Panc1 (cell line): ENCODE measurements around the gene UXS1. TPM values are rescaled to one million over a fixed set of nuclear protein-coding genes. Genes with fewer than 3 reads are reported as not detected.

Experiments used
- ATAC-seq: fragments of 200-7000 bp; cut with Tn5 transposase; 2 replicates; pipeline ENCODE4 v1.9.1; 2020; ENCODE audit warnings: mild to moderate bottlenecking, moderate library complexity
- BruUV-seq: library from RNA; stranded (reverse); fragments of 400-500 nt; replicated peaks from 2 replicates; lab custom pipeline; 2021; lab: Mats Ljungman, UMichigan
- CTCF ChIA-PET: fragments of 300-600 bp; sonication (Branson Sonifier 250); formaldehyde crosslinking; loops from one replicate; lab custom pipeline; 2022; ENCODE audit warnings: antibody characterized with exemption; lab: Charles Lee
- POLR2A ChIA-PET: fragments of 300-600 bp; sonication (Branson Sonifier 250); formaldehyde crosslinking; loops from one replicate; lab custom pipeline; 2022; ENCODE audit warnings: antibody characterized with exemption; lab: Charles Lee
- DNase-seq: peaks from one replicate; pipeline ENCODE4 v3.0.0-alpha.2; 2010; ENCODE audit warnings: low read depth, low spot score
- H3K27ac ChIP-seq: 2 replicates; pipeline ENCODE4 v1.5.1; 2011; ENCODE audit warnings: mild to moderate bottlenecking, low read length, inconsistent platforms
- H3K27me3 ChIP-seq: fragments of 200-500 bp; sonication (Bioruptor generic); 2 replicates; pipeline ENCODE4 v1.6.0; 2014; ENCODE audit warnings: low read length, inconsistent platforms; ENCODE audit not compliant: control insufficient read depth, insufficient read depth
- H3K36me3 ChIP-seq: fragments of 200-500 bp; sonication (Bioruptor generic); 2 replicates; pipeline ENCODE4 v1.5.1; 2014; ENCODE audit warnings: inconsistent platforms, mild to moderate bottlenecking, low read length, moderate library complexity; ENCODE audit not compliant: control insufficient read depth, insufficient read depth
- H3K4me1 ChIP-seq: 2 replicates; pipeline ENCODE4 v1.5.1; 2011; ENCODE audit warnings: inconsistent platforms, mild to moderate bottlenecking, low read length, moderate library complexity; ENCODE audit not compliant: control insufficient read depth, insufficient read depth
- H3K4me3 ChIP-seq, 2 experiments: 2 replicates each; pipeline ENCODE4 v1.5.1; 2011 to 2012; ENCODE audit warnings: low read depth in 2 of 2, low read length in 2 of 2, mild to moderate bottlenecking in 2 of 2, inconsistent platforms in 1 of 2, moderate library complexity in 1 of 2
- H3K9me3 ChIP-seq: fragments of 200-500 bp; sonication (Bioruptor generic); 2 replicates; pipeline ENCODE4 v1.5.1; 2014; ENCODE audit warnings: low read depth, mild to moderate bottlenecking, inconsistent platforms, low read length, moderate library complexity; ENCODE audit not compliant: control insufficient read depth, insufficient read depth
- POLR2AphosphoS5 ChIP-seq: IDR thresholded peaks from 2 replicates; pipeline ENCODE4 v1.6.1; 2012; ENCODE audit warnings: mild to moderate bottlenecking, low read depth, low read length, moderate library complexity
- SIN3A ChIP-seq: IDR thresholded peaks from 2 replicates; pipeline ENCODE4 v1.6.1; 2012; ENCODE audit warnings: low read depth, mild to moderate bottlenecking, low read length, moderate library complexity, borderline replicate concordance; ENCODE audit not compliant: insufficient read depth
- TCF7L2 ChIP-seq: IDR thresholded peaks from 2 replicates; pipeline ENCODE4 v1.6.1; 2011; ENCODE audit warnings: mild to moderate bottlenecking, low read depth, low read length, inconsistent platforms
- in situ Hi-C: cut with HindIII; loops from 2 replicates; pipeline ENCODE4 v1.10.0; 2016; ENCODE audit warnings: low sequenced_read_pairs, low pct_unique_long_range_greater_than_20kb
- intact Hi-C: fragments of 100-400 bp; cut with micrococcal nuclease; formaldehyde crosslinking; loops from one replicate; pipeline ENCODE4 v1.10.0; 2022; ENCODE audit not compliant: unreplicated experiment
- total RNA-seq: library from RNA; stranded (reverse); gene quantifications from one replicate; pipeline ENCODE4 v1.2.1, GENCODE V29; 2021; ENCODE audit not compliant: unreplicated experiment
- TF ChIP-seq, protein P1 (sequence below), 2 experiments: IDR thresholded peaks; 2 replicates each; pipeline ENCODE4 v1.6.1; 2011 to 2012; ENCODE audit warnings: low read depth in 2 of 2, control low read depth in 1 of 2, low read length in 1 of 2, mild to moderate bottlenecking in 1 of 2, moderate library complexity in 1 of 2; ENCODE audit not compliant: insufficient read depth in 1 of 2
- TF ChIP-seq, protein P2 (sequence below): fragments of 450-650 bp; IDR thresholded peaks from 2 replicates; pipeline ENCODE4 v1.5.1; 2017; ENCODE audit warnings: mild to moderate bottlenecking

UXS1 gene
- total RNA-seq, 1 experiment from 2014 or later: 72.0 TPM

DNA sequence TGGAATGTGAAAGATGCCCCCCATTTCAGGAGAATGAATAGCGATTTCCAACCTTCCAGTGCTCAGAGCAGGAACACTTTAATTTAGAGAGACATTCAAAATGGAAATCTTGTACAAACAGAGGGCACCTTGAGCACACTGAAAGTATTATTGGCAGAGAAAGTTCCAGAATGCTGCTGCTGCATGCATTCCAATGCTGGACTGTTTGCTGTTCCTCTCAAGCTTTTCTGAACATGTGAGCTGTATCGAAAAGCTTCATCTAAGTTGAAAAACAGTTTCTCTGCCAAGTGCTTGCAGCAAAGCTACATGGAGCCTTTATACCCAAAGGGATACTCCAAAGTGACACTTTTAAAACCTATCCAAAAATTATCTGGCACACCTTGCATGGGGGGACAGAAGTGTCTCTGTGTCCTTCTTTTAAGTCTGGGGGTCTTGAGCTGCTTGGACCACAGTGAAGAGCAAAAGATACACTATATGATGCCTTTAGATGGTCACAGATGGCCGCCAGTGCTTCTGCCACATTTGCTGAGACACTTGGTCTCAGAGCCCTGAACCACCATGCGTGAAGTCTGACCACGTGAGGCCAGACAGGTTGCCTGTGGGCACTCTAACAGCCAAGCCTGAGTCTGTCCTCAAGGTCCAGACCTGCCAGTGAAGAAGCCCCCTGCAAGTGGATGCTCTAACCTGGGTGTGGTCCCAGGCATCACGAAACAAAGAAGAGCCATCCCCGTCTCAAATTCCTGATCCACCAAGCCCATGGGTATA lies 18.8 kb downstream of the UXS1 start:
- H3K36me3 ChIP-seq: no peaks in the 10 kb centered on the region
- ATAC-seq (no peak), DNase-seq (no peak)
- no TSS peak for BruUV-seq
- ChIA-PET CTCF (no interaction called here), POLR2A (no interaction called here)
- no peaks in the 10 kb centered on the region for H3K27me3 ChIP-seq
- H3K4me1 ChIP-seq: no peaks in the 10 kb centered on the region; the same call in 1 of the 2 replicates
- no peak overlapping the region for H3K4me3 ChIP-seq
- H3K9me3 ChIP-seq: no peaks in the 10 kb centered on the region
- TF ChIP-seq, protein P1, sequence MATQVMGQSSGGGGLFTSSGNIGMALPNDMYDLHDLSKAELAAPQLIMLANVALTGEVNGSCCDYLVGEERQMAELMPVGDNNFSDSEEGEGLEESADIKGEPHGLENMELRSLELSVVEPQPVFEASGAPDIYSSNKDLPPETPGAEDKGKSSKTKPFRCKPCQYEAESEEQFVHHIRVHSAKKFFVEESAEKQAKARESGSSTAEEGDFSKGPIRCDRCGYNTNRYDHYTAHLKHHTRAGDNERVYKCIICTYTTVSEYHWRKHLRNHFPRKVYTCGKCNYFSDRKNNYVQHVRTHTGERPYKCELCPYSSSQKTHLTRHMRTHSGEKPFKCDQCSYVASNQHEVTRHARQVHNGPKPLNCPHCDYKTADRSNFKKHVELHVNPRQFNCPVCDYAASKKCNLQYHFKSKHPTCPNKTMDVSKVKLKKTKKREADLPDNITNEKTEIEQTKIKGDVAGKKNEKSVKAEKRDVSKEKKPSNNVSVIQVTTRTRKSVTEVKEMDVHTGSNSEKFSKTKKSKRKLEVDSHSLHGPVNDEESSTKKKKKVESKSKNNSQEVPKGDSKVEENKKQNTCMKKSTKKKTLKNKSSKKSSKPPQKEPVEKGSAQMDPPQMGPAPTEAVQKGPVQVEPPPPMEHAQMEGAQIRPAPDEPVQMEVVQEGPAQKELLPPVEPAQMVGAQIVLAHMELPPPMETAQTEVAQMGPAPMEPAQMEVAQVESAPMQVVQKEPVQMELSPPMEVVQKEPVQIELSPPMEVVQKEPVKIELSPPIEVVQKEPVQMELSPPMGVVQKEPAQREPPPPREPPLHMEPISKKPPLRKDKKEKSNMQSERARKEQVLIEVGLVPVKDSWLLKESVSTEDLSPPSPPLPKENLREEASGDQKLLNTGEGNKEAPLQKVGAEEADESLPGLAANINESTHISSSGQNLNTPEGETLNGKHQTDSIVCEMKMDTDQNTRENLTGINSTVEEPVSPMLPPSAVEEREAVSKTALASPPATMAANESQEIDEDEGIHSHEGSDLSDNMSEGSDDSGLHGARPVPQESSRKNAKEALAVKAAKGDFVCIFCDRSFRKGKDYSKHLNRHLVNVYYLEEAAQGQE (IDR thresholded peaks at IDR 0.05; ENCODE audit: insufficient read depth in 1 of 2, low read depth in 2 of 2, low read length in 1 of 2): no peak
- TF ChIP-seq, protein P2, sequence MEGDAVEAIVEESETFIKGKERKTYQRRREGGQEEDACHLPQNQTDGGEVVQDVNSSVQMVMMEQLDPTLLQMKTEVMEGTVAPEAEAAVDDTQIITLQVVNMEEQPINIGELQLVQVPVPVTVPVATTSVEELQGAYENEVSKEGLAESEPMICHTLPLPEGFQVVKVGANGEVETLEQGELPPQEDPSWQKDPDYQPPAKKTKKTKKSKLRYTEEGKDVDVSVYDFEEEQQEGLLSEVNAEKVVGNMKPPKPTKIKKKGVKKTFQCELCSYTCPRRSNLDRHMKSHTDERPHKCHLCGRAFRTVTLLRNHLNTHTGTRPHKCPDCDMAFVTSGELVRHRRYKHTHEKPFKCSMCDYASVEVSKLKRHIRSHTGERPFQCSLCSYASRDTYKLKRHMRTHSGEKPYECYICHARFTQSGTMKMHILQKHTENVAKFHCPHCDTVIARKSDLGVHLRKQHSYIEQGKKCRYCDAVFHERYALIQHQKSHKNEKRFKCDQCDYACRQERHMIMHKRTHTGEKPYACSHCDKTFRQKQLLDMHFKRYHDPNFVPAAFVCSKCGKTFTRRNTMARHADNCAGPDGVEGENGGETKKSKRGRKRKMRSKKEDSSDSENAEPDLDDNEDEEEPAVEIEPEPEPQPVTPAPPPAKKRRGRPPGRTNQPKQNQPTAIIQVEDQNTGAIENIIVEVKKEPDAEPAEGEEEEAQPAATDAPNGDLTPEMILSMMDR: no peak
- no peak for TF ChIP-seq SIN3A
- TF ChIP-seq TCF7L2: no peak
- TF ChIP-seq POLR2AphosphoS5: no peak
- H3K27ac ChIP-seq: no peak overlapping the region; the same call in 1 of the 2 replicates
- intact Hi-C loops: no loop called here
- in situ Hi-C loops: no loop called here

DNA sequence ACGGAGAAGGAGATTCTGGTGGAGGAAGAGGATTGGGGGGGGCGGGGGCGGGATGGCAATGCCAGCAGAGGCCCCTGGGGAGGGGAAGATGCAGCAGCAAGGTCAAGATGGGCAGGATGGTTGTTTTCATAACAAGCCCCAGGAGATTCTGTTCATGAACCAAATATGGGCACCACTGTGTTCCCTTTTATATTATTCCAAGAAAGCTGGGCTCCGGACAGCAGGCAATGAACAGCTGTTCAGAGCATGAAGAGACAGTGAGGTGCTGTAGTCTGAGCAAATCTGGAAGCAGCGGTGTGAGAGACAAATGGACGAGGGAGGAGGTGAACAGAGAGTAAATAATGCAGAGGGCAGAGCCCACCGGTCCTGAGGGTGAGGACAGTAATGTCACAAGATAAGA lies 20.0 kb downstream of the UXS1 start:
- ATAC-seq: no peak
- H3K4me1 ChIP-seq: no peaks in the 10 kb centered on the region; the same call in 1 of the 2 replicates
- no peak overlapping the region for H3K4me3 ChIP-seq
- intact Hi-C loops (no loop called here), in situ Hi-C loops (no loop called here)
- TF ChIP-seq, protein P2: no peak
- no peak for TF ChIP-seq TCF7L2
- no peak for TF ChIP-seq SIN3A
- TF ChIP-seq, protein P1 (IDR thresholded peaks at IDR 0.05; ENCODE audit: insufficient read depth in 1 of 2, low read depth in 2 of 2, low read length in 1 of 2): no peak
- TF ChIP-seq POLR2AphosphoS5: no peak
- no peaks in the 10 kb centered on the region for H3K9me3 ChIP-seq
- ChIA-PET POLR2A (no interaction called here), CTCF (no interaction called here)
- no peaks in the 10 kb centered on the region for H3K36me3 ChIP-seq
- DNase-seq: no peak
- no peak overlapping the region for H3K27ac ChIP-seq
- no peaks in the 10 kb centered on the region for H3K27me3 ChIP-seq
- no TSS peak for BruUV-seq
